Measurements from ENCODE around the gene LGALS12.

The LGALS12 gene

GRCh38 chr11:63518548-63518947, 12.7 kb downstream of the LGALS12 start:
- Histone ChIP-seq H3K4me3 (ENCODE audit: low read length) (no peak overlapping the region), H3K27ac (ENCODE audit: low read length) (no peak overlapping the region), H3K27me3 (ENCODE audit: low read depth, low read length) (peaks cover 17% of the 10 kb centered on the region; the same call in 1 of the 2 replicates), H2AFZ (ENCODE audit: low read depth, low read length) (no peak overlapping the region), H3K79me2 (ENCODE audit: low read length) (no peaks in the 10 kb centered on the region), H3K4me1 (ENCODE audit: low read length) (no peaks in the 10 kb centered on the region), H3K4me2 (ENCODE audit: low read length) (no peak overlapping the region), H3K9me3 (ENCODE audit: insufficient read depth, low read length) (no peaks in the 10 kb centered on the region), H3K9ac (ENCODE audit: low read length) (no peak overlapping the region), H3K36me3 (replicated peaks; ENCODE audit: low read depth, low read length) (no peaks in the 10 kb centered on the region), H4K20me1 (ENCODE audit: insufficient read depth, low read length) (no peaks in the 10 kb centered on the region)
- TF ChIP-seq CTCF (IDR thresholded peaks at IDR 0.05; ENCODE audit: low read depth, low read length) (no peak), EZH2phosphoT487 (IDR thresholded peaks at IDR 0.05; ENCODE audit: low read depth) (no peak)

GRCh38 chr11:63520606-63521170, 14.8 kb downstream of the LGALS12 start:
- no peak overlapping the region for H3K4me2 ChIP-seq (ENCODE audit: low read length)
- no peaks in the 10 kb centered on the region for H3K4me1 ChIP-seq (ENCODE audit: low read length)
- H3K9ac ChIP-seq (ENCODE audit: low read length) = no peak overlapping the region
- TF ChIP-seq EZH2phosphoT487 (IDR thresholded peaks at IDR 0.05; ENCODE audit: low read depth) (no peak), CTCF (IDR thresholded peaks at IDR 0.05; ENCODE audit: low read depth, low read length) (no peak)
- H3K4me3 ChIP-seq (ENCODE audit: low read length) = no peak overlapping the region
- no peak overlapping the region for H3K27ac ChIP-seq (ENCODE audit: low read length)
- H3K79me2 ChIP-seq (ENCODE audit: low read length) = no peaks in the 10 kb centered on the region
- H2AFZ ChIP-seq (ENCODE audit: low read depth, low read length) = no peak overlapping the region
- H3K27me3 ChIP-seq (ENCODE audit: low read depth, low read length) = peaks cover 17% of the 10 kb centered on the region; the same call in 1 of the 2 replicates
- no peaks in the 10 kb centered on the region for H3K36me3 ChIP-seq (replicated peaks; ENCODE audit: low read depth, low read length)
- H4K20me1 ChIP-seq (ENCODE audit: insufficient read depth, low read length) = no peaks in the 10 kb centered on the region
- no peaks in the 10 kb centered on the region for H3K9me3 ChIP-seq (ENCODE audit: insufficient read depth, low read length)

GRCh38 chr11:63521896-63522295, 16.0 kb downstream of the LGALS12 start:
- no peak overlapping the region for H3K4me2 ChIP-seq (ENCODE audit: low read length)
- H3K9me3 ChIP-seq (ENCODE audit: insufficient read depth, low read length) = no peaks in the 10 kb centered on the region
- H3K79me2 ChIP-seq (ENCODE audit: low read length) = no peaks in the 10 kb centered on the region
- H2AFZ ChIP-seq (ENCODE audit: low read depth, low read length) = no peak overlapping the region
- no peaks in the 10 kb centered on the region for H3K36me3 ChIP-seq (replicated peaks; ENCODE audit: low read depth, low read length)
- TF ChIP-seq CTCF (IDR thresholded peaks at IDR 0.05; ENCODE audit: low read depth, low read length) (no peak), EZH2phosphoT487 (IDR thresholded peaks at IDR 0.05; ENCODE audit: low read depth) (no peak)
- H3K27me3 ChIP-seq (ENCODE audit: low read depth, low read length) = peaks cover 17% of the 10 kb centered on the region; the same call in 1 of the 2 replicates
- H4K20me1 ChIP-seq (ENCODE audit: insufficient read depth, low read length) = no peaks in the 10 kb centered on the region
- H3K4me1 ChIP-seq (ENCODE audit: low read length) = no peaks in the 10 kb centered on the region
- no peak overlapping the region for H3K4me3 ChIP-seq (ENCODE audit: low read length)
- H3K9ac ChIP-seq (ENCODE audit: low read length) = no peak overlapping the region
- H3K27ac ChIP-seq (ENCODE audit: low read length) = no peak overlapping the region

GRCh38 chr11:63523151-63523550, 17.3 kb downstream of the LGALS12 start:
- no peaks in the 10 kb centered on the region for H3K9me3 ChIP-seq (ENCODE audit: insufficient read depth, low read length)
- no peaks in the 10 kb centered on the region for H3K79me2 ChIP-seq (ENCODE audit: low read length)
- no peaks in the 10 kb centered on the region for H3K4me1 ChIP-seq (ENCODE audit: low read length)
- no peak overlapping the region for H3K4me2 ChIP-seq (ENCODE audit: low read length)
- peaks cover 17% of the 10 kb centered on the region; the same call in 1 of the 2 replicates for H3K27me3 ChIP-seq (ENCODE audit: low read depth, low read length)
- H4K20me1 ChIP-seq (ENCODE audit: insufficient read depth, low read length) = no peaks in the 10 kb centered on the region
- no peak overlapping the region for H3K9ac ChIP-seq (ENCODE audit: low read length)
- no peaks in the 10 kb centered on the region for H3K36me3 ChIP-seq (replicated peaks; ENCODE audit: low read depth, low read length)
- no peak overlapping the region for H3K27ac ChIP-seq (ENCODE audit: low read length)
- H2AFZ ChIP-seq (ENCODE audit: low read depth, low read length) = no peak overlapping the region
- no peak overlapping the region for H3K4me3 ChIP-seq (ENCODE audit: low read length)
- TF ChIP-seq EZH2phosphoT487 (IDR thresholded peaks at IDR 0.05; ENCODE audit: low read depth) = no peak
- no peak for TF ChIP-seq CTCF (IDR thresholded peaks at IDR 0.05; ENCODE audit: low read depth, low read length)

Measured in OCI-LY3 (cell line).